T-helper 1 cell (primary cell): Measurements from ENCODE around the gene HCAR3.
"Not testable (repeated sequence)": the region's sequence is repeated elsewhere in the genome, so short reads cannot be mapped to it uniquely, and the experiment has no call there.

Experiments
- DNase-seq, 5 donors: peaks; one replicate each; pipeline ENCODE4 v3.0.0-alpha.2; 2012 to 2020
- total RNA-seq, 4 donors: gene quantifications; one replicate each; lab custom pipeline; 2026; lab: John Stamatoyannopoulos, UW

The HCAR3 gene
- total RNA-seq: 0 to 0.30 (median 0) reads per million in 4 donors

GRCh38 chr12:122716658-122717057, at the start of gene HCAR3:
Gene HCAR3, minus strand, starts transcription at chr12:122716811. Its CDS starts 74 bp downstream, at chr12:122716737.
- DNase-seq: not testable (repeated sequence)

- no peak for DNase-seq
Observed at GRCh38 chr12:122757568-122757967, 41.0 kb upstream of the HCAR3 start.

- DNase-seq: no peak
Observed at GRCh38 chr12:122754790-122755189, 38.2 kb upstream of the HCAR3 start.

- no peak for DNase-seq
Observed at GRCh38 chr12:122753319-122753650, 36.7 kb upstream of the HCAR3 start.

- DNase-seq: peak; percentile 98 to 99 (median 99)
Observed at GRCh38 chr12:122752464-122753318, 36.1 kb upstream of the HCAR3 start, which contains the start of gene DENR. Gene DENR, plus strand, starts transcription at chr12:122752824. Its CDS starts 878 bp downstream, at chr12:122753702.

- DNase-seq: not testable (repeated sequence)
Observed at GRCh38 chr12:122750781-122751515, 34.3 kb upstream of the HCAR3 start.

- no peak for DNase-seq
Observed at GRCh38 chr12:122749569-122750332, 33.1 kb upstream of the HCAR3 start.

GRCh38 chr12:122747224-122748135, 30.9 kb upstream of the HCAR3 start:
- DNase-seq: no peak

GRCh38 chr12:122743895-122744525, 27.4 kb upstream of the HCAR3 start:
- DNase-seq: no peak

- no peak for DNase-seq
Observed at GRCh38 chr12:122740351-122740750, 23.7 kb upstream of the HCAR3 start.

GRCh38 chr12:122738571-122738970, 22.0 kb upstream of the HCAR3 start:
- DNase-seq: no peak

GRCh38 chr12:122732611-122733010, 16.0 kb upstream of the HCAR3 start:
- no peak for DNase-seq

- DNase-seq: peak in 1 of 5 donors; percentile 33
Observed at GRCh38 chr12:122732170-122732569, 15.6 kb upstream of the HCAR3 start.

GRCh38 chr12:122730215-122731014, 13.8 kb upstream of the HCAR3 start, which contains the start of gene HCAR1:
Gene HCAR1, minus strand, starts transcription at chr12:122730844. Its CDS starts 505 bp downstream, at chr12:122730339.
- DNase-seq: peak in 3 of 5 donors; percentile 5 to 87 (median 6)

GRCh38 chr12:122729583-122730214, 13.1 kb upstream of the HCAR3 start:
- DNase-seq: no peak

- DNase-seq: peak in 1 of 5 donors; percentile 33
Observed at GRCh38 chr12:122726080-122726558, 9.5 kb upstream of the HCAR3 start.

- DNase-seq: no peak
Observed at GRCh38 chr12:122725452-122726079, 9.0 kb upstream of the HCAR3 start.

- no peak for DNase-seq
Observed at GRCh38 chr12:122724641-122725243, 8.1 kb upstream of the HCAR3 start.

GRCh38 chr12:122722387-122722786, 5.8 kb upstream of the HCAR3 start:
- DNase-seq: no peak
